SJSA1 (cell line): ENCODE measurements around the gene NPY2R. TPM values are rescaled to one million over a fixed set of nuclear protein-coding genes. Genes with fewer than 3 reads are reported as not detected.

Experiments used
- total RNA-seq: library from RNA; depleted of rRNA; stranded (reverse); fragments of >200 nt; shearing (Covaris generic); gene quantifications from 2 replicates; pipeline ENCODE4 v1.2.3, GENCODE V29; 2014; rRNA removed

NPY2R gene
- total RNA-seq, 1 experiment from 2014 or later: not detected

Other genes starting within 250 kb of the NPY2R start
- 2.9 and 3.1 TPM in 2 replicates for gene MAP9, start 168.3 kb downstream of the NPY2R start, total RNA-seq